ENCODE results near the gene SHROOM1. TPM values are rescaled to one million over a fixed set of nuclear protein-coding genes. Genes with fewer than 3 reads are reported as not detected.

Gene SHROOM1
- total and polyA plus RNA-seq, 9 of the 15 experiments (the other 6 are each of a cell fraction or from before 2014, with no cell fraction given), result 0.44 to 26.5 (median 11.9) TPM

DNA sequence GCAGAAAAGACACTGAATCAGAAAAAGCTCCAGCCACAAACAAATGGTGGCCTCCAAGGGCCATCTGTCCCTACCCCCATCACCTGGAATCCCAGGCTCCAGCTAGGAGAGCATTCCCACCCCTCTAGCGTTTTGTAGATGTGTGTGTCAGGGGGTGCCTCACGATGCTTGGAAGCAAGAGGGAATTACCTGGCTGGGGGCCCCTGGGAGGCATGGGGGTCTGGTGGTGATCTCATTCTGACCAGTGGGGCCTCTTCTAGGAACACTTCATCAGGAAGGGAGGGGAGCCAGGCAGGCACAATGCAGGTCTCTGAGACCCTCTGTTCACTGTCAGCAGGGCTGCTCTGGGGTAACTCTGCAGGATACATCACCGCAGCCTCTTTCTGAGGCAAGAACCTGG, 6.0 kb downstream of the SHROOM1 start:
- BruUV-seq (replicated peaks), result no TSS peak
- DNase-seq (ENCODE audit: extremely low read depth in 1 of 4, low spot score in 3 of 4), result no peak
- no peak overlapping the region for H3K9ac ChIP-seq (ENCODE audit: insufficient read depth in 1 of 2, low read depth in 2 of 2, low read length in 2 of 2)
- intact Hi-C loops (cut with micrococcal nuclease), result loop anchor here (5.0 kb wide), 2 partner anchors 162 to 232 kb away; no protein-coding TSS in a partner anchor
- H2AFZ ChIP-seq (ENCODE audit: low read depth, low read length), result no peak overlapping the region
- ChIA-PET POLR2A (interaction anchor here (0.7 to 1.3 kb wide), 4 partner anchors 23 to 1184 kb away, joined by 3 to 5 read pairs (median 3); no protein-coding TSS in a partner anchor), CTCF (ENCODE audit: low intra/inter-chr PET ratio) (no interaction called here)
- no peaks in the 10 kb centered on the region for H4K20me1 ChIP-seq (replicated peaks; ENCODE audit: control insufficient read depth, insufficient read depth, low read length)
- no peaks in the 10 kb centered on the region for H3K9me3 ChIP-seq (replicated peaks; ENCODE audit: control insufficient read depth, insufficient read depth, low read depth, low read length)
- H3K4me2 ChIP-seq (ENCODE audit: insufficient read depth, low read length), result no peak overlapping the region
- peaks cover 51% of the 10 kb centered on the region; the same call in 2 of the 3 replicates for H3K36me3 ChIP-seq (ENCODE audit: control insufficient read depth, insufficient read depth, low read length)
- H3K27ac ChIP-seq (ENCODE audit: extremely low read depth, low read depth, low read length), result no peak overlapping the region
- H3K27me3 ChIP-seq (ENCODE audit: control insufficient read depth in 2 of 2, insufficient read depth in 2 of 2, low read length in 2 of 2), result no peaks in the 10 kb centered on the region
- ATAC-seq, result no peak
- H3K4me1 ChIP-seq (replicated peaks in 1 of 2; ENCODE audit: control insufficient read depth in 2 of 2, insufficient read depth in 2 of 2, low read length in 2 of 2), result peaks cover 11 to 27% of the 10 kb centered on the region in 2 experiments; a peak in 4 of 5 replicates
- no peaks in the 10 kb centered on the region for H3K9me1 ChIP-seq (ENCODE audit: control insufficient read depth, insufficient read depth, low read length)
- FAIRE-seq, result no peak
- in situ Hi-C loops (cut with MboI), result no loop called here
- no peak overlapping the region for H3K4me3 ChIP-seq
- H3K79me2 ChIP-seq (ENCODE audit: control insufficient read depth, insufficient read depth, low read length), result peaks cover 13% of the 10 kb centered on the region
- WGBS (ENCODE audit: insufficient coverage, low coverage, missing lambda C conversion rate), result 83% methylated on average over 3 of the region's 3 CpGs
- TF ChIP-seq, protein P1, sequence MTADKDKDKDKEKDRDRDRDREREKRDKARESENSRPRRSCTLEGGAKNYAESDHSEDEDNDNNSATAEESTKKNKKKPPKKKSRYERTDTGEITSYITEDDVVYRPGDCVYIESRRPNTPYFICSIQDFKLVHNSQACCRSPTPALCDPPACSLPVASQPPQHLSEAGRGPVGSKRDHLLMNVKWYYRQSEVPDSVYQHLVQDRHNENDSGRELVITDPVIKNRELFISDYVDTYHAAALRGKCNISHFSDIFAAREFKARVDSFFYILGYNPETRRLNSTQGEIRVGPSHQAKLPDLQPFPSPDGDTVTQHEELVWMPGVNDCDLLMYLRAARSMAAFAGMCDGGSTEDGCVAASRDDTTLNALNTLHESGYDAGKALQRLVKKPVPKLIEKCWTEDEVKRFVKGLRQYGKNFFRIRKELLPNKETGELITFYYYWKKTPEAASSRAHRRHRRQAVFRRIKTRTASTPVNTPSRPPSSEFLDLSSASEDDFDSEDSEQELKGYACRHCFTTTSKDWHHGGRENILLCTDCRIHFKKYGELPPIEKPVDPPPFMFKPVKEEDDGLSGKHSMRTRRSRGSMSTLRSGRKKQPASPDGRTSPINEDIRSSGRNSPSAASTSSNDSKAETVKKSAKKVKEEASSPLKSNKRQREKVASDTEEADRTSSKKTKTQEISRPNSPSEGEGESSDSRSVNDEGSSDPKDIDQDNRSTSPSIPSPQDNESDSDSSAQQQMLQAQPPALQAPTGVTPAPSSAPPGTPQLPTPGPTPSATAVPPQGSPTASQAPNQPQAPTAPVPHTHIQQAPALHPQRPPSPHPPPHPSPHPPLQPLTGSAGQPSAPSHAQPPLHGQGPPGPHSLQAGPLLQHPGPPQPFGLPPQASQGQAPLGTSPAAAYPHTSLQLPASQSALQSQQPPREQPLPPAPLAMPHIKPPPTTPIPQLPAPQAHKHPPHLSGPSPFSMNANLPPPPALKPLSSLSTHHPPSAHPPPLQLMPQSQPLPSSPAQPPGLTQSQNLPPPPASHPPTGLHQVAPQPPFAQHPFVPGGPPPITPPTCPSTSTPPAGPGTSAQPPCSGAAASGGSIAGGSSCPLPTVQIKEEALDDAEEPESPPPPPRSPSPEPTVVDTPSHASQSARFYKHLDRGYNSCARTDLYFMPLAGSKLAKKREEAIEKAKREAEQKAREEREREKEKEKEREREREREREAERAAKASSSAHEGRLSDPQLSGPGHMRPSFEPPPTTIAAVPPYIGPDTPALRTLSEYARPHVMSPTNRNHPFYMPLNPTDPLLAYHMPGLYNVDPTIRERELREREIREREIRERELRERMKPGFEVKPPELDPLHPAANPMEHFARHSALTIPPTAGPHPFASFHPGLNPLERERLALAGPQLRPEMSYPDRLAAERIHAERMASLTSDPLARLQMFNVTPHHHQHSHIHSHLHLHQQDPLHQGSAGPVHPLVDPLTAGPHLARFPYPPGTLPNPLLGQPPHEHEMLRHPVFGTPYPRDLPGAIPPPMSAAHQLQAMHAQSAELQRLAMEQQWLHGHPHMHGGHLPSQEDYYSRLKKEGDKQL (CRISPR knock-in tag; IDR thresholded peaks at IDR 0.05; ENCODE audit: borderline replicate concordance), result no peak
- no peak for TF ChIP-seq ZNF583 (CRISPR knock-in tag; IDR thresholded peaks at IDR 0.05)
- no peak for TF ChIP-seq ZNF354B (CRISPR knock-in tag; IDR thresholded peaks at IDR 0.05)
- TF ChIP-seq MCM5 (IDR thresholded peaks at IDR 0.05; ENCODE audit: low read depth), result no peak
- TF ChIP-seq CXXC5 (CRISPR knock-in tag; IDR thresholded peaks at IDR 0.05), result no peak
- TF ChIP-seq MAFK (IDR thresholded peaks at IDR 0.05; ENCODE audit: low read length), result no peak
- TF ChIP-seq NR4A1 (CRISPR knock-in tag; IDR thresholded peaks at IDR 0.05), result no peak
- TF ChIP-seq NR4A1 (tag; IDR thresholded peaks at IDR 0.05), result no peak
- no peak for TF ChIP-seq FOXP1 (CRISPR knock-in tag; IDR thresholded peaks at IDR 0.05)
- no peak for TF ChIP-seq ZNF318 (IDR thresholded peaks at IDR 0.05; ENCODE audit: borderline replicate concordance in 1 of 2, low read depth in 1 of 2)

All from K562 (cell line).